C4-2B (cell line): Measurements from ENCODE around the gene FOXP1.

Source experiments
- H3K27ac ChIP-seq: fragments of 450-650 bp; 2 replicates; pipeline ENCODE4 v1.5.1; 2017
- ZFX ChIP-seq: fragments of 450-650 bp; IDR thresholded peaks from 2 replicates; pipeline ENCODE4 v1.6.1; 2017
- TF ChIP-seq, protein P1 (sequence below): fragments of 450-650 bp; conservative IDR thresholded peaks from 2 replicates; pipeline ENCODE4 v1.5.1; 2017; ENCODE audit warnings: mild to moderate bottlenecking

The FOXP1 gene

DNA sequence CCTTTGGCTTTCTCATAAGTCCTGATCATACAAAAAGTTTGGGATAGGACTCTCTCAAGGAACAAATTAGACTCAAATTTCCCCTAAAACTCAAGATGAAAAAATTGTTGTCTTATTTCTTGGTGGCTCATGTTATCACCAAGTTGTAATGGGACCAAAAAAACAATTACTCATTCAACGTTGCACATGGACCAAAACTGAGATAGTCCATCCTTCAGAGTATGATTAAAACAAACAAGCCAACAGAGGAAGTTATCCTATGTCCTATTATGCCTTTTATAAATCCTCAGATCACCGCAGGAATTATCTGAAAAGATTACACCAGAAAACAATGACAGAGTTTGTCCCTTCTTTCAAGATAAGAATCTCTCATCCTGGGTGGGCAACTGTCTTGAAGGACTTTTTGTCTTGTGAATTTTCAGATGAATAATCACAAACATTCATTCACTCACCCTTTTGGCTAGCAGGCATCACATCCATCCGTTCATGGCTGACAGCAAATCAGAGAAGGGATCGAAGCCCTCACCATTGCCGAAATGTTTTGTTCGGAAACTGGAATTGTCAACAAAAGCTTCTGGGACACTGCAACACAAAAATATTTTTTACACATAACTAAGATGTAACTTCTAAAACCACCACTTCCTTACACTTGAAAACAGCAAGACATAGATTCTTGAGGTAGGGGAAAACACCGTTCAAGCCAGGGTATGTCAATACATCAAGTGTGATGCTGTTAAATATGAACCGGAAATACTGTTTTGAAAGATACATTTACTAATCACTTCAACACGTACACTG lies 90.4 kb downstream of the FOXP1 start:
- no peak for TF ChIP-seq ZFX
- TF ChIP-seq, protein P1, sequence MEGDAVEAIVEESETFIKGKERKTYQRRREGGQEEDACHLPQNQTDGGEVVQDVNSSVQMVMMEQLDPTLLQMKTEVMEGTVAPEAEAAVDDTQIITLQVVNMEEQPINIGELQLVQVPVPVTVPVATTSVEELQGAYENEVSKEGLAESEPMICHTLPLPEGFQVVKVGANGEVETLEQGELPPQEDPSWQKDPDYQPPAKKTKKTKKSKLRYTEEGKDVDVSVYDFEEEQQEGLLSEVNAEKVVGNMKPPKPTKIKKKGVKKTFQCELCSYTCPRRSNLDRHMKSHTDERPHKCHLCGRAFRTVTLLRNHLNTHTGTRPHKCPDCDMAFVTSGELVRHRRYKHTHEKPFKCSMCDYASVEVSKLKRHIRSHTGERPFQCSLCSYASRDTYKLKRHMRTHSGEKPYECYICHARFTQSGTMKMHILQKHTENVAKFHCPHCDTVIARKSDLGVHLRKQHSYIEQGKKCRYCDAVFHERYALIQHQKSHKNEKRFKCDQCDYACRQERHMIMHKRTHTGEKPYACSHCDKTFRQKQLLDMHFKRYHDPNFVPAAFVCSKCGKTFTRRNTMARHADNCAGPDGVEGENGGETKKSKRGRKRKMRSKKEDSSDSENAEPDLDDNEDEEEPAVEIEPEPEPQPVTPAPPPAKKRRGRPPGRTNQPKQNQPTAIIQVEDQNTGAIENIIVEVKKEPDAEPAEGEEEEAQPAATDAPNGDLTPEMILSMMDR: no peak

DNA sequence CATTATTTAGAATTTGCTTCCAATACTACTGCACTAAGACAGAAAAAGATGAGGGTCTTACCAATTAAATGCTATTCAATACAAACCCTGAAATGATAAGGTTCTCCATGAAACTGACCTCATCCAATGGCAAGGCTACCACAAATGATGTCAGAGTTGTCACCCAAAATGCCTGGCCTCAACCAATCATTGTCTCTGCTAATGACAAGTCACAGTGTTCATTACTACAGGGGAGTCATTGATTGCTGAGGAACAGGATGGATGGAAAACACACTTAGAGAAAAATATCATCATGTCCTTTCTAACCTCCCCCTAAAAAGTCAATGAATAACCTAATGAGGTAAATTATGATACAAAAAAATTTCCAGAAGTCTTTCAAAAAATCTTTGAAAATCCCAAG lies 91.0 kb downstream of the FOXP1 start:
- H3K27ac ChIP-seq: no peak overlapping the region
- TF ChIP-seq, protein P1: no peak
- no peak for TF ChIP-seq ZFX

More for the DNA sequence above, 90.4 kb downstream of the FOXP1 start:
- H3K27ac ChIP-seq: no peak overlapping the region

DNA sequence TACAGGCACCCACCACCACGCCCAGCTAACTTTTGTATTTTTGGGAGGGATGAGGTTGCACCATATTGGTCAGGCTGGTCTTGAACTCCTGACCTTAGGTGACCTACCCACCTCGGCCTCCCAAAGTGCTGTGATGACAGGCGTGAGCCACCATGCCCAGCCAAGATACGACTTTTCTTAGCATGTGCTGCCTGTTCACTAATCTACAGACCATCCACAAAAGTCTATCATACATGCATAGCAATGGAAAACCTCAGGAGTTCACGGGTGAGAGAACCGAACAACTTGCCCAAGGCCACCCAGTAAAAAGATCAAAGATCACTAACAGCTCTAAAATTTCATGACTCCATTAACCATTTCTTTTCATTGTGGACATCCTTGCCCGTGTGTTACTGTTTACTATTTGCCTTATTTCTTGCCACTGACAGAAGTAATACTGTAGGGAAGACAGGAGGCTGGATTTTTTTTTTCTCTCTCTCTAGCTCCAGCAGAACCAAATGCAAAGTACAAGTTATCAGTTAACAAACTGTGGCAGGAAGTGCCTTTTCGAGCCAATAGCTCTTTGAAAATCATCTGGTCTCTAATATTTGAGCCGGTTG lies 92.3 kb downstream of the FOXP1 start:
- TF ChIP-seq, protein P1: no peak
- no peak for TF ChIP-seq ZFX
- H3K27ac ChIP-seq: no peak overlapping the region

DNA sequence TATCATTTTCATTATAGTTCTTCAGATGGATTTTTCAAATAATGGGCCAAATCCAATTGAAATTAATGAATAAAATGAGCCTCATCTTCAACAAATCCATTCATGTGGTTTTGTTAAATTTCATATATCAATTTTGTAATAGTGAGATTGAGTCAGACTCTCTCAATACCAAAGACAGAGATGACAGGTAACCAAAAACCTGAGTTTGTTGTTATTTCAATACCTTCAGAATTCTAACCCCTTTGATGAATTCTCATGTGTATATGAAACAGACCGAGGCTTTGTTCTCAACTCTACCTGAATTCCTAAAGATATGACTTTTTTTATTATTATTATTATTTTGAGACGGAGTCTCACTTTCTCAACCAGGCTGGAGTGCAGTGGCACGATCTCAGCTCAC lies 92.8 kb downstream of the FOXP1 start:
- TF ChIP-seq, protein P1: no peak
- TF ChIP-seq ZFX: no peak
- no peak overlapping the region for H3K27ac ChIP-seq

DNA sequence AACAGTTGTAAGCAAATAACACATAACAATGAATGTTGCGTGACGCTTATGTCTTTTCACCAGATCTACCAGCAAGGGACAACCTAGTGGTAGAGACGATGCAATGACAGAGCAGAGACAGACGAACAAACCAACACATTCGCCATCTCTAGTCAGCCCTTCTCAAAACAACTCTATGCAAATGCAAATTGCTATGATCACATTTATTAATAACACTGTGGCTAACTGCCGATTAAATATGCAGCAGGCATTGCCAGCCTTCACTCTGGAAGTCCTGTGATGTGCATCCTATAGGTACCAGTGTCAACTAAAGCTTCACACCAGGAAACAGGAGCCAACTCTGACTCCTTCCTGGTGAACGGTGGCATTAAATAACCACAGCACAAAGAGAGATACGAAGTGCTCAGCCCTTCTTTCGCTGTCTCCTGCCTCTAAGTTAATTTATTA lies 94.2 kb downstream of the FOXP1 start:
- TF ChIP-seq, protein P1: no peak
- no peak for TF ChIP-seq ZFX
- no peak overlapping the region for H3K27ac ChIP-seq

DNA sequence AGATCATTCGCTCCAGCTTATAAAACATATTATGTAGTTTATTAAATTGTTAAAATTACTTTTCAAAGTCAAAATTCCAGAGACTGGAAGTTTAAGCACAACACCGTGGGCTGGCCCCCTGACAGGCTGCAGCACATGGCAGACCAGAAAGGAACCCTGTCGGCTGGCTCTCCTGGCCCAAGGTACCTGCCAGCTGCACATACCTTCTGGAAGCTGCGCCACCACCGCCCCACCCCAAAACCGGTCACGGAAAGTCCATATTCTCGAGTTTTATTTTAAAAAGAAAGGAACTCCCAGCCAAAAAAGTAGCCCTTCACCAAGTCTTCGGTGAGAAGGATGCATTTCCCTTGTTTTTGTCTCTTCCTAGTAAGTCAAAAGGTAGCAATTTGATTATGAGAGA lies 94.6 kb downstream of the FOXP1 start:
- TF ChIP-seq, protein P1: no peak
- TF ChIP-seq ZFX: no peak

DNA sequence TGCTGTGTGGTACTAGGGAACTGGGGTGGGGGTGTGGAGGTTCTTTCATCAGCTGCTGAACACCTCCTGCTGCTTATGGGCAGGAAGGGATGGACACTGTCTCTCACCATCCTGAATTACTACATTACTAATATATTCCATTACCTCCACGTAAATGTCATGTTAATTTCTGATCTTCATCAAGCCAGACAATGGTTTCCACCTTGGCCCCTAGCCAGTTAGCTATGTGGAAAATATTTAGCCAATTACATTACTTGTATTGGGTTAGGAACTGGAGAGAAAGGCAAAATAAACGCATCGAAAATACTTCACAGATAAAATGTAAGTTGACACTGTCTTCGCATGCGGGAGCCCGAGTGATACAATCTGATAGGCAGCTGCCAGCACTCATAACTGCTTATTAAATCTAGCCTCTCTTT lies 95.1 kb downstream of the FOXP1 start:
- TF ChIP-seq, protein P1: no peak
- TF ChIP-seq ZFX: no peak
- H3K27ac ChIP-seq: no peak overlapping the region

More for the DNA sequence above, 94.6 kb downstream of the FOXP1 start:
- H3K27ac ChIP-seq: no peak overlapping the region
